GM10266 (cell line): ENCODE measurements around the gene SLC35E3.
A peak's percentile ranks its signal among the peaks of the same experiment; 100 is the strongest.
"Not testable (repeated sequence)": the region's sequence is repeated elsewhere in the genome, so short reads cannot be mapped to it uniquely, and the experiment has no call there.

Experiments used
- DNase-seq: peaks from one replicate; pipeline ENCODE4 v3.0.0; 2012; ENCODE audit errors: extremely low spot score
- CTCF ChIP-seq: IDR thresholded peaks from 2 replicates; pipeline ENCODE4 v1.5.1; 2012; ENCODE audit warnings: mild to moderate bottlenecking, low read depth; ENCODE audit not compliant: control insufficient read depth, insufficient read depth; ENCODE audit errors: missing control alignments

The SLC35E3 gene

GRCh38 chr12:68803948-68804656, 58.1 kb downstream of the SLC35E3 start:
- TF ChIP-seq CTCF = no peak
- DNase-seq = no peak

GRCh38 chr12:68804657-68805591, 58.9 kb downstream of the SLC35E3 start:
- no peak for TF ChIP-seq CTCF
- DNase-seq = no peak

GRCh38 chr12:68805592-68806120, 59.7 kb downstream of the SLC35E3 start:
- TF ChIP-seq CTCF = no peak
- DNase-seq = no peak

GRCh38 chr12:68806488-68807237, 60.7 kb downstream of the SLC35E3 start:
- no peak for DNase-seq
- no peak for TF ChIP-seq CTCF

- DNase-seq = not testable (repeated sequence)
Measured at GRCh38 chr12:68807274-68807575, 61.2 kb downstream of the SLC35E3 start.

- peak; percentile 96 for DNase-seq
- peak; percentile 89 for TF ChIP-seq CTCF
Measured at GRCh38 chr12:68807576-68808387, 61.8 kb downstream of the SLC35E3 start, which contains the start of gene MDM2. MDM2 (plus strand) TSS chr12:68808177; CDS start chr12:68808478, 301 bp downstream.
